ENCODE measurements around the gene SPDYE6.
"Not testable (repeated sequence)": the region's sequence is repeated elsewhere in the genome, so short reads cannot be mapped to it uniquely, and the experiment has no call there.

SPDYE6 gene

DNA sequence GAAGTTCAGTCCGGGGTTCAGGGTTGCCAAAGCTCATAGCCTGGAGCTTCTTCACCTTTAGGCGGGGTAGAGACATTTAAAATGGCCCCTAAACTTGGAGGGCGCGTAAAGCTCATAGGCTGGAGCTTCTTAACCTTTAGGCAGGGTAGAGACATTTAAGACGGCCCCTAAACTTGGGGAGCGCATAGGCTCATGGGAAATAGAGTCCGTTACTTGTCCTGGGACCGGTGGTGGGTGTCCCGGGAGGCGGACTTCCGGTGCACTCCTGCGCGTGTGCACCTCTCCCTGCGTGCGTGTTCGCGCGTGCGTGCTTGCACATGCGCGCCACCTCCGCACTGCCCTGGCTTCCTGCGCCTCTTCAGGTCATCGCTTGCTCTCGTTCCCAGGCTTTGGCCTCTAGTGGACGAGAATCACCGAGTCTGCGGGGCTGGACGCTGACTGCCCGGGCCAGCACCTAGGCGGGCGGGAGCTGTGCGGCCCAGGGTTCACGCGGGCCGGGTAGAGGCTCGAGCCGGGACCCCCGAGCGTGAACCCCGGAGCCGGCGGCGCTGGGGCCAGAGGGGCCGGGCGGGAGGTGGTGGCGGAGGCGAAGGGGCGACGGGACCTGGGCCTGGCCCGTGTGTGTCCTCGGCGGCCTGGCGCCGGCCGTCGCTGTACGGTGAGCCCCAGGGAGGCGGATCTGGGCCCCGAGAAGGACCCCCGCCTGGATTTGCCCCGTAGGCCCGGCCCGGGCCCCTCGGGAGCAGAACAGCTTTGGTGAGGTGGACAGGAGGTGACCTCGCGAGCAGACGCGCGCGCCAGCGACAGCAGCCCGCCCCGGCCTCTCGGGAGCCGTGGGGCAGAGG lies 7.5 kb upstream of the SPDYE6 start:
- peak; percentile 86 for DNase-seq (ENCODE audit: low spot score)

DNA sequence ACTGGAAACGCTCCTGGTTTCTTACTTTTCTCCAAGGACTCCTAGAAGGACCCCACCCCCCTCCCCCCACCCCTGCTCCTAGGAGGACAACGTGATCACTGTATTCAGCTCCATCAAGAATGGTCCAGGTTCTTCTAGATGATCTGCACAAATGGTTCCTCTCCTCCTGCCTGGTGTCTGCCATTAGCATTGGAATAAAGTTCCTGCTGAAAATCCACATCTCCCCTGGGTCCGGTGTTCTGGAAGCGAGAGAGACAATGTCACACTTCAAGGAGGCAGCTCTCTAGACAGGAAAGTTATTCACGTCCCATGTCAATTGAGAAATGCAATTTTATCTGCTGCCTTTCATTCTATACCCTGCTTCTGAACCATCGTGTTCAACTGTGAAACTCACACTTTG lies 9.3 kb downstream of the SPDYE6 start:
- DNase-seq (ENCODE audit: low spot score): not testable (repeated sequence)

DNA sequence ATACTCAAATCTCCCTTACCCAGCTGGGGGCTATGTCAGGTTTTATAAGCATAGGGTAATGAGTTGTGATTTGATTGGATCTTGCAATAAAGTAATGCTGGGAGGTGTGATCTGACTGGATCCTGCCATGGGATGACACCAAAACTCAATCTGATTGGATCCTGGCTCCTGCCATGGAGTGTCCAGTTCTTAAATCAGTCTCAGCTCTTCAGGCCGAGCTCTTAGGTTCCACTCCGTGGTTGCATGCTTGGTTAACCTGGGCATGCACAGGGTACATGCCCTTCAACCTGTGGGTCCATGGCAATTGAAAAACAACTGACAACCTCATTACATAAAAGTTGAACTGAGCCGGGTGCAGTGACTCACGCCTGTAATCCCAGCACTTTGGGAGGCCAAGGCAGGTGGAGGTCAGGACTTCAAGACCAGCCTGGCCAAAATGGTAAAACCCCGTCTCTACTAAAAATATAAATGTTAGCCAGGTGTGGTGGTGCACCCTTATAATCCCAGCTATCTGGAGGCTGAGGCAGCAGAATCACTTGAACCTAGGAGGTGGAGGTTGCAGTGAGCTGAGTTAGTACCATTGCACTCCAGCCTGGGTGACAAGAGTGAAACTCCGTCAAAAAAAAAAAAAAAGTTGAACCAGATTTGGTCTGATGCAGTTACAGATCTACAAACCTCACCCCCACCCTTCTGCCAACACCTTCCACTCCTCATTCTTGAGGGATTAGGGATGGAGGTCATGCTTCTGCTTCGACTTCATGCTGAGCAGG lies 15.5 kb downstream of the SPDYE6 start:
- not testable (repeated sequence) for DNase-seq (ENCODE audit: low spot score)

DNA sequence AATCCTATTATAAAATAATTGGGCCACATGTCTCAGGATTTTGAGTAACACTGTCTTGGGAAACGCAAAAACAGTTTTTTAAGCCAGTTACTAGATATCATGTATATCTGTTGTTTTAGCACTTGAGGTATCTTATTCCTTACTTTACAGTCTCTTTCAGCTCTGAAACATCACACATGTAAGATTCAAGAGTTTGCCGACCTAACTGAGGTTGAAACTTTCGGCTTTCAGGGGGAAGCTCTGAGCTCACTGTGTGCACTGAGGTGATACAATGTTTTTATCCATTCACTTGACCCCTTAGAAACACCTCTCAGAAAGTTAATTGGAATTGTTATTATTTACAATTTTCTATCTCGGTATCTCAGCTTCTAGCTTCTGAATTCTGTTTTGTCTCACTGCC lies 18.8 kb downstream of the SPDYE6 start:
- not testable (repeated sequence) for DNase-seq (ENCODE audit: low spot score)

DNA sequence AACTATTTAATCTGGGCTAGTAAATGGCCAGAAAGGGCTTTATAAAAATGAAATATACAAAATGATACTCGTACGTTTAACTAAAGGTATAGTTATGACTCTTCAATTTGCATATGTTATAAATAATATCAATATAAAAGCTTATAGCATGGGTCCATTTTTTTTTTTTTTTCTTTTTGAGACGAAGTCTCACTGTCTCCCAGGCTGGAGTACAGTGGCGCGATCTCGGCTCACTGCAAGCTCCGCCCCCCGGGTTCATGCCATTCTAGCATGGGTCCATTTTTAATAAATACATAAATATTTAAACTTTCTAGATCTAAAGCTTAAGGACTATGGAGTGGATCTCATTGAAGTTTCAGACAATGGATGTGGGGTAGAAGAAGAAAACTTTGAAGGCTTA lies 19.2 kb downstream of the SPDYE6 start:
- not testable (repeated sequence) for DNase-seq (ENCODE audit: low spot score)

DNA sequence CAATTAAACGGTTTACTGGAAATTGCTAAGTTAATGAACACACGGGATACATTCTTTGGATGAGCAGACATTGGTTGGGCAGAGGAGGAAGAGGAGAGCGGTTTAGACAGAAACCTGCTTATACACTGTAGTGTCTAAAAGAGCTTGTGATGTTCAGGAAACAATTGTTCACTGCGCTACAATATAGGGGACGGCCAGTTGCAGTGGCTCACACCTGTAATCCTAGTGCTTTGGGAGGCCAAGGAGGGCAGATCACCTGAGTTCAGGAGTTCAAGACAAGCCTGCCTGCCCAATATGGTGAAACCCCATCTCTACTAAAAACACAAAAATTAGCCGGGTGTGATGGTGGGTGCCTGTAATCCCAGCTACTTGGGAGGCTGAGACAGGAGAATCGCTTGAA lies 20.7 kb downstream of the SPDYE6 start:
- not testable (repeated sequence) for DNase-seq (ENCODE audit: low spot score)

DNA sequence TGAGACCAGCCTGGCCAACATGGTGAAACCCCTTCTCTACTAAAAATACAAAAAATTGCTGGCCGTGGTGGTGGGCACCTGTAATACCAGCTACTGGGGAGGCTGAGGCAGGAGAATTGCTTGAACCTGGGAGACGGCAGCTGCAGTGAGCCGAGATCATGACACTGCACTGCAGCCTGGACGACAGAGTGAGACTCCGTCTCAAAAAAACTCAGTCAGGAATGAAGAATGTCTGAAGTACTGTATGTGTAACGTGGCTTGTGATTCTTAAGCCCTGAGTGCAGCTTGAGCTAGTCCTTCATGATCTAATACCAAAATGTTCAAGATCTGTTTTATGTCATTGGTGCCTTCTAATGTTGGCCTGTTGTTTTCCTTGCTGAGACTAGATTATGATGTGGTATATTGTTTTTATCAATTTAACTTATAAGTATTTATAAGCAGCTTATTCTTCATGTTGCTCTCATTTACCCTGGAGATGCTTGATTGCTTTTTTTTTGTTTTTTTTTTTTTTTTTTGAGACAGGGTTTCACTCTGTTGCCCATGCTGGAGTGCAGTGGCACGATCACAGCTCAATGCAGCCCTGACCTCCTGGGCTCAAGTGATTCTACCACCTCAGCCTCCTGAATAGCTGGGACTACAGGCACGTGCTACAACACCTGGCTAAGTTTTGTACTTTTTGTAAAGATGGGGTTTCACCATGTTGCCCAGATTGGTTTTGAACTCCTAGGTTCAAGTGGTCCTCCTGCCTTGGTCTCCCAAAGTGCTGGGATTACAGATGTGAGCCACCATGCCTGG lies 25.4 kb downstream of the SPDYE6 start:
- DNase-seq (ENCODE audit: low spot score): not testable (repeated sequence)

DNA sequence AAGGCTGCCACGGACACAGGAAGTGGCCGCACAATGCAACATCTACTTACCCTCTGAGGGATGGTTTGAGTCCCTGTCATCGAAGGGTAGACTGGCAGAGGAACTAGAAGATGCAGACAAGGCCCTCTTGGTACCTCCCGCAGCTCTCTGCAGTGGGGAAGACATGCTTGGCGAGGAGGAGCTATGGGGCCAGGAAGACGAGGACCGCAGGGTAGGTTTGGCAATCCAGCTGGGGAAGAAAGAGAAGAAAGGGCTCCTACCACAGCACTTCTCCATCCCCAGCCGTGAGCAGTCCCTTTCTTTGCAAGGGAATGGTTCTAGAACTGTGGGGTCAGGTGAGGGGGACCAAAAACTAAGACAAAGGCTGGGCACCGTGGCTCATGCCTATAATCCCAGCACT lies 26.9 kb downstream of the SPDYE6 start:
- not testable (repeated sequence) for DNase-seq (ENCODE audit: low spot score)

DNA sequence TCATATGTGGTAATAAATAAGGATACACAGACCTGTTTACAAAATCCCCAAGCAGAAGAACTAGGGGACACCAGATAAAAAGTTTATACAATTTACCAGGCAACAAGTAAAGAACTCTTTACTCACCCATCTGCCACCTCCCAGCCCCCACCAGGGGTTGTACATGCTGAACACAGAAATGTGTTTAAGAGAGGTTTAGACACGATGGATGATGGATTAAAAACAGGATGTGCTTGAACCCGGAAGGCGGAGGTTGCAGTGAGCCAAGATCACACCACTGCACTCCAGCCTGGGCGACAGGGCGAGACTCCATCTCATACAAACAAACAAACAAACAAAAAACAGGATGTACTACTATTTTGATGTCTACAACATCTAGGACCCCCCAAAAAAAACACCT lies 27.4 kb downstream of the SPDYE6 start:
- DNase-seq (ENCODE audit: low spot score): not testable (repeated sequence)

DNA sequence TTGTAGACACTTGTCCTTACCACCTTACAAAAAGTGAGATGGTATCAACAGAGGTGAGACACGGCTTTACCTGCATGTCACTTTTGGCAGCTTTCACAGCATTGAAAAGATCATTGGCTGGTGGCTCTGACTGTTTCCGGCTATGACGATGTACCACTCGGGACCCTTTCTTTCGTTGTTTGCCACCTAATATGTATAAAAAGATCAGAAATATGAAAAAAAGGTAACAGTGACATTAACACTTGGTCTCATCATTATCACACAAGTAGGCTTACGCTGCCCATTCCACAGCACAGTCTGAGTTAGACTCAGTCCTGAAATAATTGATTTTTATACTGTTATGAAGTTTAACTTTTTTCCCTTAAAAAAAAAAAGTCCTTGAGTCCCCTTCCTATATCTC lies 29.1 kb downstream of the SPDYE6 start:
- DNase-seq (ENCODE audit: low spot score): not testable (repeated sequence)

DNA sequence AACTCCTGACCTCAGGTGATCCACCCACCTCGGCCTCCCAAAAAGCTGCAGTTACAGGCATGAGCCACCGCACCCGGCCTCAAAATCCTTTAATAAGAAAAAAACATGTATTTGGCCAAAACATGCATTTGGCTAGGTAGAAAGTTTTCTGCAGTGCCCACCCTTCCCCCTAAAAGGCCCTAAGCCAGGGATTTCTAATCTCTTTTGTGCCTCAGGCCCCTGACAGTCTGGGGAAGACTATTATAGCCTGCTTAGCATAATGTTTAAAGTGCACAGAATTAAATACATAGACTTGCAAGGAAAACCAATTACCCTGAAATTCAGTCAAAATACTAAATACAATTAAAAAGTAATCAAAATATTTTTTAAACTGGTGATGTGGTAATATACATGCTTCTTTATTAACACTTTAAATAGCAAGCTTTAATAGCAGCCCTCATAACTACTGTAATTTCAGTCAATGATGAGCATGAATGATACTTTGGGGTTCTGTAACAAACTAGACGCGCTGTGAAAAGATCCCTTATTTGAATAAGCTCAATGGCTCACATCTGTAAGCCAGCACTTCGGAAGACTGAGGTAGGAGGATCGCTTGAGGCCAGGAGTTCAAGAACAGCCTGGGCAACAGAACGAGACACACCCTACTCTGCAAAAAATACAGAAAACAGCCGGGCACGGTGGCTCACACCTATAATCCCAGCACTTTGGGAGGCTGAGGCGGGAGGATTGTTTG lies 29.9 kb downstream of the SPDYE6 start:
- DNase-seq (ENCODE audit: low spot score): no peak

DNA sequence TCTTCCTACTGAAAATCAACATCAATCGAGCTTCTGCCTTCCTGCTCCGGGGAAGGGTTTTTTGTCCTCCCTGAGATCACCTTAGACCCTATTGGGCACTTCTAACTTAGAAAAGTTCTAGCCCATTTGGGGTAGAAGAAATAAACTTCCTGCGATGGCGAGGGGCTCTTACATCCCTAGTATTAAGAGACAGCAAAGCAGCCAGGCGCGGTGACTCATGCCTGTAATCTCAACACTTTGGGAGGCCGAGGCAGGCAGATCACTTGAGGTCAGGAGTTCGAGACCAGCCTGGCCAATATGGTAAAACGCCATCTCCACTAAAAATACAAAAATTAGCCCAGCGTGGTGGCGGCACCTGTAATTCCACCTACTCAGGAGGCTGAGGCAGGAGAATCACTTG lies 31.1 kb downstream of the SPDYE6 start:
- DNase-seq (ENCODE audit: low spot score): not testable (repeated sequence)

DNA sequence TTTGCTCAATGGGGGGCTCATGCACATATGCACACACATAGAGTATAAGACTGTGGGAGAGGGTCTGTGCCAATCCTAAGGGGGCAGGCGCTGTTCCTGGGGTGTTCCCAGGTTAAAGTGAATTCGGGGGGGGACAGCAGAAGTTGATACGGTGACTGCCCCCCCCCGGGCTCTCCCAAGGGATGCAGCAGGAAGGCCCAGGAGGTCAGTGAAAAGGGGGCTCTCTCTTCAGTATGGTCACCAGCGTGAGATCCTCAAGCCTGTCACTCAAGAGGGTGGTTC lies 32.4 kb downstream of the SPDYE6 start:
- DNase-seq (ENCODE audit: low spot score): no peak

DNA sequence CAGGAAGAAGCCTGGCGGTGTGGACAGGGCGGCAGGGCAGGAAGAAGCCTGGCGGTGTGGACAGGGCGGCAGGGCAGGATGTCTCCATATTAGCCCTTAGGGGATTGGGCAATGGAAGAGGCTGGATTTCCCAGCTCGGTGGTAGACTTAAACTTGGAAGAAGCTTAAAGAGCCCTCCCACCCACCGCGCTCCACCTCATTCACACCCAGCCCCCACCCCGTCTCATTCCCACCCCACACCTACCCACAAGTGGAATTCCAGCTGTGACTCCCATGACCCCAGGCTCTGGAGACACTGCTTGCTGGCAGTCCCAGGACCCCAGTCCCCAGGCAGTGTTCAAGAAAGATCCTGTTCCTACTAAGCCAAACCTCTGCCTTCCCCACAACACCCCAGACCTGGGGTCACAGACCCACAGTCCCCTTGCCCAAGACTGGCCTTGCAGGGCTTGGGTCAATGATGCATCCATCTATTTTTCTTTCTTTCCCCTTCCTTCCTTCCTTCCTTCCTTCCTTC lies 34.0 kb downstream of the SPDYE6 start:
- no peak for DNase-seq (ENCODE audit: low spot score)

DNA sequence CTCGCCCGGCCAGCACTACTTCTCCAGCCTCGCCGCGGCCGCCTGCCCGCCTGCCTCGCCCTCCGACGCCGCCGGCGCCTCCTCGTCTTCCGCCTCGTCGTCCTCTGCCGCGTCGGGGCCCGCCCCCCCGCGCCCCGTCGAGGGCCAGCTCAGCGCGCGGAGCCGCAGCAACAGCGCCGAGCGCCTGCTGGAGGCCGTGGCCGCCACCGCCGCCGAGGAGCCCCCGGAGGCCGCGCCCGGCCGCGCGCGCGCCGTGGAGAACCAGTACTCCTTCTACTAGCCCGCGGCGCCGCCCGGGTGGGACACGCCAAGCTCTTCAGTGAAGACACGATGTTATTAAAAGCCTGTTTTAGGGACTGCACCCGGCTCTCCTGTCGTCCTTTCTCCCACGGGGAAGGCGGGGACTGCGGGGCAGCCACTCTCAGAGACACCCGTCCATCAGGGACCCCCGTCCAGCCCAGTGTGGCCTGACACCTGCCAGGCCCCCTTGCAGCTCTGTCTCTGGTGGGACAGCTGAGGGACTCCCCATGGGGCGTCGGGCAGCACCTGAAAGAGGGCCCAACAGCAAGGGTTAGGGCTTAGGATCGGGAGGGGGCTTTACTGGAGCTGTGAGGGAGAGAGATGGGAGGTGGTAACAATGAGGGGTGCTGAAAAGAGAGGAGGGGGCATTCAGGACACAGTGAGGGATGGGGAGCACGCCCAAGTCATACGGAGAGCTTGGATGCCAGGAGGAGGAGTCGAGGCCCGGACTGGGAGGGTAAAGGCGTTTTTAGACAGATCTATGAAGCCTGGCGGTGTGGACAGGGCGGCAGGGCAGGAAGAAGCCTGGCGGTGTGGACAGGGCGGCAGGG lies 34.7 kb downstream of the SPDYE6 start:
- DNase-seq (ENCODE audit: low spot score): no peak

DNA sequence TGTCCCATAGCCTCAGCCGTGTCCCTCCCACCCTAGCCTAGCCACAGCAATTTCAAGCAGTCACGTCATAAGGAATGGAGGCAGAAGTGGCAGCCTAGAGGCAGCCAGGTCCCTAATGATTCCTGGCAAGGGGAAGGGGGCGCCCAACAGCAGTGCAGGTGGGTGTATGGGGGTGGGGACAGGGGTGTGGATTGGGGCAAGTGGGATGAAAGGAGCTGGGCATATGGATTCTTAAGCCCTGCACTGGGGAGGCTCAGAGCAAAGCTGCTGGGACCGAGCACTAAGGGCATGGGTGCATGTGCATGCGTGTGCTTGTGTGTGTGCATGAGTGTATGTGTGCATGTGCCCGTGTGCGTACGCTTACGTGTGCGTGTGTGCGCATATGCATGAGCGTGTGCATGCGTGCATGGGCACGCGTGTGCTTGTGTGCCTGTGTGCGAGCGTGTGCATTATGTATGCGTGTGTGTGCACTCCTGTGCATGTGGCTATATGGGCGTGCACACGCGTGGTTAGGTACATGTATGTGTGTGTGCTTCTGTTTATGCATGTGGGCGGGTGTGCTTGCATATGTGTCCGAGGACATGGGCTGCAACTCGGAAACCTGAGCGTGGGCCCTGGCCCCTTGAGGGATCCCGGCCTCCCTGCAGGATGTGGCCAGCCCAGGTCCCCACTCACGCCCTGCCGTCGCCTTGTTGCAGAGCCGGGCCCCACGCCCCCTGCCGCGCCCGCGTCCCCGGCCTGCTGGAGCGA lies 35.5 kb downstream of the SPDYE6 start:
- DNase-seq (ENCODE audit: low spot score): no peak

DNA sequence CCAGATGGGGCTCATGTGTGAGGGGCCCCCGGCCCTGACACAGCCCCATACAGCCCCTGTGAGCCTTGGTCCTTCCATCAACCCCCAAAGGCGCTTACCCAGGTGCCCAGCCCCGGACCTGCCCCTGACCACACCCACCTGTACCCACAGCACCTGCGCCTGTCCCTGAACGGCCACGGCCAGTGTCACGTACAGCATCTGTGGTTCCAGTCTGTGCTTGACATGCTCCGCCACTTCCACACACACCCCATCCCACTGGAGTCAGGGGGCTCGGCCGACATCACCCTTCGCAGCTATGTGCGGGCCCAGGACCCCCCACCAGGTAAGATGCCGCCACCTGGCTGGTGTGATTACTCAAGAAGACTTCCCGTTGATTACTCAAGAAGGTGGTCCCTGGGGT lies 36.1 kb downstream of the SPDYE6 start:
- DNase-seq (ENCODE audit: low spot score): no peak

DNA sequence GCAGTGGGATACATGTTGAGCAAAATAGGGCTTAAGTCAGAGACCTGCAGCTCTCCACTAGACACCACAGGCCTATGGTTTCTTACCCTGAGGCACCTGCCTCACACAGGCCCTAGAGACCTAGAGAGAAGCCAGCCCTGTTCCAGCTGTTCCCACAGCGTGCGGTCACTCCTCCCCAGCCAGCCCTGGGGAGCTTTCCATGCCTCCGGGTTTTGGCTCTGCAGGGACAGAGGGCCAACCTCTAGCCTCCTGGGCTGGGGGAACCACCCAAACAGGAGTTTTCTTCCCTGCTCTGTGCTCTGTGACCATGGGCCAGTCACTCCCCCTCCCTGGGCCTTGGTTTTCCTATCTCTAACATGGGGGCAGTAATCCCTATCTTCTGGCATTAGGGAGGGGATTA lies 36.6 kb downstream of the SPDYE6 start:
- DNase-seq (ENCODE audit: low spot score): no peak

DNA sequence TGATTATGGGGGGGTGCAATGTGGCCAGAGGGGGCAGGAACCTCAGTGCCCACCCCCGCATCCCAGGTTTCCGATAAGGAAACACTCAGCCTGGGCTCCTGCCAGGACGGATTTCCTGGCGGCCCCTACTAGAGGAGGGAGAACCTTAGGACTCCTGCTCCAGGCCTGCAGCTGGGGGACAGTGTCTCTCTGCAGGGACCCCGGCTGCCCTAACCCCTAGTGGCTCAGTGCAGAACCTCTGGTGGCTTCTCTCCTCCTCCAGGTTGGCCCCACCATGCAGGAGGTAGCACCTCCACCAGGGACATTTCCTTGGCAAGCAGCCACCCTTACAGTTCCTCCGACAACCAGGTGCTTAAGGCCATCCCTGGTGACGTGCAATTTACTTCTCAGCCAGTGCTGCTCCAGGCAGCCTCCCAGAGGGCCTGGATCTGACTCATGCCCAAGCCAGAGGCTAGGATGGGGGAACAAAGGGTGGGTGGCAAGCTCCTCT lies 37.7 kb downstream of the SPDYE6 start:
- no peak for DNase-seq (ENCODE audit: low spot score)

All from COLO829 (cell line).